SU-DHL-6 (cell line): Measurements from ENCODE around the gene AMZ2.

Experiments
- H2AFZ ChIP-seq: fragments of 200-600 bp; sonication (generic); 2 replicates; pipeline ENCODE4 v1.6.1; 2014; ENCODE audit warnings: low read depth, mild to moderate bottlenecking, moderate library complexity, mixed read lengths, antibody characterized with exemption, low read length; ENCODE audit not compliant: severe bottlenecking
- H3F3A ChIP-seq: fragments of 200-600 bp; shearing (Covaris generic); 2 replicates; pipeline ENCODE4 v1.6.0; 2016; ENCODE audit warnings: antibody characterized with exemption, mild to moderate bottlenecking; ENCODE audit not compliant: insufficient read depth
- H3K27ac ChIP-seq: fragments of 200-600 bp; sonication (generic); 2 replicates; pipeline ENCODE4 v1.5.1; 2016; ENCODE audit warnings: low read depth, mild to moderate bottlenecking, low read length, moderate library complexity, mixed read lengths
- H3K27me3 ChIP-seq: fragments of 200-600 bp; sonication (generic), shearing (Covaris generic); 2 replicates; pipeline ENCODE4 v1.6.0; 2014; ENCODE audit warnings: mild to moderate bottlenecking, low read length
- H3K36me3 ChIP-seq: fragments of 200-600 bp; sonication (generic); 2 replicates; pipeline ENCODE4 v1.6.1; 2014; ENCODE audit warnings: mild to moderate bottlenecking, low read length, mixed read lengths
- H3K4me2 ChIP-seq: fragments of 300-600, 200-600 bp; shearing (Covaris generic), sonication (generic); 2 replicates; pipeline ENCODE4 v1.6.0; 2014; ENCODE audit warnings: low read length, low read depth, mild to moderate bottlenecking; ENCODE audit not compliant: poor library complexity, severe bottlenecking
- H3K4me3 ChIP-seq: fragments of 200-600 bp; sonication (generic); 2 replicates; pipeline ENCODE4 v1.5.1; 2014; ENCODE audit warnings: antibody characterized with exemption, low read length, mild to moderate bottlenecking, mixed read lengths; ENCODE audit not compliant: insufficient read depth, poor library complexity, severe bottlenecking
- H3K79me2 ChIP-seq: fragments of 200-600 bp; sonication (generic); 2 replicates; pipeline ENCODE4 v1.6.1; 2014; ENCODE audit warnings: mild to moderate bottlenecking, low read length, moderate library complexity; ENCODE audit not compliant: insufficient read depth
- H3K9ac ChIP-seq: fragments of 200-600 bp; sonication (generic); 2 replicates; pipeline ENCODE4 v1.7.0; 2014; ENCODE audit warnings: mild to moderate bottlenecking, low read length
- H3K9me2 ChIP-seq: fragments of 200-600 bp; sonication (generic); replicated peaks from 2 replicates; pipeline ENCODE4 v1.6.1; 2014; ENCODE audit warnings: low read length; ENCODE audit not compliant: insufficient read depth
- H3K9me3 ChIP-seq: fragments of 200-600 bp; sonication (generic); 2 replicates; pipeline ENCODE4 v1.6.1; 2014; ENCODE audit warnings: low read length, mixed read lengths; ENCODE audit not compliant: insufficient read depth
- H4K20me1 ChIP-seq: fragments of 200-600 bp; sonication (generic); 2 replicates; pipeline ENCODE4 v1.6.1; 2014; ENCODE audit warnings: low read depth, mild to moderate bottlenecking, antibody characterized with exemption, low read length, moderate library complexity, mixed read lengths
- EZH2phosphoT487 ChIP-seq: fragments of 200-600 bp; sonication (generic), shearing (Covaris generic); conservative IDR thresholded peaks from 2 replicates; pipeline ENCODE4 v1.6.1; 2018; ENCODE audit warnings: mild to moderate bottlenecking, antibody characterized with exemption, low read length, moderate library complexity, mixed read lengths
- TF ChIP-seq, protein P1 (sequence below): fragments of 200-600 bp; sonication (generic); IDR thresholded peaks from one replicate; pipeline ENCODE4 v1.5.1; 2017; ENCODE audit warnings: antibody characterized with exemption, mild to moderate bottlenecking, low read length, moderate library complexity; ENCODE audit not compliant: insufficient read depth, poor library complexity, severe bottlenecking

Gene AMZ2, protein sequence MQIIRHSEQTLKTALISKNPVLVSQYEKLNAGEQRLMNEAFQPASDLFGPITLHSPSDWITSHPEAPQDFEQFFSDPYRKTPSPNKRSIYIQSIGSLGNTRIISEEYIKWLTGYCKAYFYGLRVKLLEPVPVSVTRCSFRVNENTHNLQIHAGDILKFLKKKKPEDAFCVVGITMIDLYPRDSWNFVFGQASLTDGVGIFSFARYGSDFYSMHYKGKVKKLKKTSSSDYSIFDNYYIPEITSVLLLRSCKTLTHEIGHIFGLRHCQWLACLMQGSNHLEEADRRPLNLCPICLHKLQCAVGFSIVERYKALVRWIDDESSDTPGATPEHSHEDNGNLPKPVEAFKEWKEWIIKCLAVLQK

DNA sequence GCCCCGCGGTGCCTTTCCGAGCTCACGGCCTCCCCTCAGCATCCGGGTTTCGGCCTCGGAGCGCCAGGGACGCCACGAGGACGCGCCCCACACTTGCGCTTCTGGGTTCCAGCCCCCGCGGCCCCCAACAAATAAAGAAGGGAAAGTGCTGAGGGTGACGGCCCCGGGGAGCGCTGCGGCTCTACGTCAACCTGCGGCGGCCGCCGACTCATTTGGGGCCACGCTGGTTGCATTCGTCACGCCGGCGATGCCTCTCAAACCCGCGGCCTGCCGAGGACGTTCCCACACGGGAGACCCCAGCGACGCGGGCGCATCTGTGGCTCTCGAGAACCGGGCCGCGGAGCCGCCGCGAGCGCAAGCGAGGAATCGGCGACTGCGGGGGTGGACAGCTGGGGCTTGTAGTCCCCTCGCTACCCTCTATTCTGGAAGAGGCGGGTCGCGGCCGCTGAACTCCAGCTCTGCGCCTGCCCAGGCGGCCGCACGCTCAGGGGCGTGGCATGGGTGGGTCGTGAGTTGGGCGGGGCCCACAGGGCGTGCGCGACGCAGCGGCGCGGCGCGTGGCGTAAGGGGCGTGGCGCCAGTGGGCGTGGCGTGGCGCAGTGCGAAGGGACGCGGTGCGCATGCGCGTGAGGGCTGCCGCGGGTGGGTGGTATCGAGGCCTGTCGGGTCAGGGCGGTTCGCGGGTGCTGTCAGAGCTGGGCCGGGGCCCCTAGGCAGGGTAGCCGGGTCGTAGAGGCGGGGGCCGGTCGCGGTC is at the start of gene AMZ2:
TSS of gene AMZ2 (plus strand) at position 599 of the 754 bp plus-strand sequence. CDS start 2,145 bp downstream, outside the sequence.
- peaks cover 43% of the 10 kb centered on the region for H3K79me2 ChIP-seq
- no peak within 1 kb of the TSS for H2AFZ ChIP-seq

DNA sequence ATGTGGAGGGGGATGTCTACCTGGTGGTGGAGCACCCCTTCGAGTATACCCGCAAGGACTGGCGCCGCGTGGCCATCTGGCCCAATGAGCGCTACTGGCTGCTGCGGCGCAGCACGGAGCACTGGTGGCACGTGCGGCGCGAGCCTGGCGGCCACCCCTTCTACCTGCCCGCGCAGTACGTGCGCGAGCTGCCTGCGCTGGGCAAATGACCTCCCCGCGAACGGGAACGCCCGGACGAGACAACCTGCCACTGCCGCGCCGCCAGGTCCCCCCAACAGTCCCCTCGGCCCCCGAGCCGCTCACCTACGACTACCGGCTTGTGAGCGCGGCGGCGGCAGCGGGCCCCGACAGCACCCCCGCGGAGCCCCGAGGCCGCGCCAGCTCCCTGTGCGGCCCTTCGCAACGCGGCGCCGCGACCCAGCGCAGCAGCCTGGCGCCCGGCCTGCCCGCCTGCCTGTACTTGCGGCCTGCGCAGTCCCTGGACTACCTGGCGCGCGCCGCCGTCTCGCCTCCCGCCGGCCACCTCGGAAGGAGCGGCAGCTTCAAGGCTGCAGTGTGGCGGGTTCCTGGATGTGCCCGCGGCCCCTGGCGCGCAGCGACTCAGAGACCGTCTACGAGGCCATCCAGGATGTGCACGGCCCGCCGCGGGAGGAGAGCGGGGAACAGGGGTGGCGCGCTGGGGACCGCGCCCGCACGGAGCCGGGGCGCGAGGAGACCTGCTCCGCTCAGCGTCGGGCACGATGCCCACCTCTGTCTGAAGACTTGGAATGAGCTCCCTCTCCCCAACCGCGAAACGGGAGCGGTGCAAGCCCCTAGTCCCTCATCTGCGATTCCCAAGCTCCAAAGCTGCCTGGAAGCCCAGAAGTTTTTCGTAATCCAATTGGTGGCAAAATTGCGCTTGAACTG is 48.7 kb upstream of the AMZ2 start:
- Histone ChIP-seq H3K4me3 (no peak overlapping the region), H3K9ac (no peak overlapping the region), H4K20me1 (no peaks in the 10 kb centered on the region)

More for the DNA sequence above, at the start of gene AMZ2:
- Histone ChIP-seq H3K4me2 (peak within 1 kb of the TSS; percentile 92), H3K9ac (peak within 1 kb of the TSS; percentile 97), H3K27ac (peak within 1 kb of the TSS; percentile 98), H3K9me2 (no peaks in the 10 kb centered on the region), H3F3A (peaks cover 68% of the 10 kb centered on the region), H4K20me1 (no peaks in the 10 kb centered on the region), H3K36me3 (0 out of 2 replicates have a peak, but pooled peaks cover 5% of the 10 kb centered on the region), H3K27me3 (no peaks in the 10 kb centered on the region), H3K4me3 (peak within 1 kb of the TSS; percentile 72), H3K9me3 (no peaks in the 10 kb centered on the region)
- TF ChIP-seq, protein P1, sequence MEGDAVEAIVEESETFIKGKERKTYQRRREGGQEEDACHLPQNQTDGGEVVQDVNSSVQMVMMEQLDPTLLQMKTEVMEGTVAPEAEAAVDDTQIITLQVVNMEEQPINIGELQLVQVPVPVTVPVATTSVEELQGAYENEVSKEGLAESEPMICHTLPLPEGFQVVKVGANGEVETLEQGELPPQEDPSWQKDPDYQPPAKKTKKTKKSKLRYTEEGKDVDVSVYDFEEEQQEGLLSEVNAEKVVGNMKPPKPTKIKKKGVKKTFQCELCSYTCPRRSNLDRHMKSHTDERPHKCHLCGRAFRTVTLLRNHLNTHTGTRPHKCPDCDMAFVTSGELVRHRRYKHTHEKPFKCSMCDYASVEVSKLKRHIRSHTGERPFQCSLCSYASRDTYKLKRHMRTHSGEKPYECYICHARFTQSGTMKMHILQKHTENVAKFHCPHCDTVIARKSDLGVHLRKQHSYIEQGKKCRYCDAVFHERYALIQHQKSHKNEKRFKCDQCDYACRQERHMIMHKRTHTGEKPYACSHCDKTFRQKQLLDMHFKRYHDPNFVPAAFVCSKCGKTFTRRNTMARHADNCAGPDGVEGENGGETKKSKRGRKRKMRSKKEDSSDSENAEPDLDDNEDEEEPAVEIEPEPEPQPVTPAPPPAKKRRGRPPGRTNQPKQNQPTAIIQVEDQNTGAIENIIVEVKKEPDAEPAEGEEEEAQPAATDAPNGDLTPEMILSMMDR = no peak
- TF ChIP-seq EZH2phosphoT487 = no peak

More for the DNA sequence above, 48.7 kb upstream of the AMZ2 start:
- H2AFZ ChIP-seq = no peak overlapping the region
- H3K27ac ChIP-seq = no peak overlapping the region
- peaks cover 29% of the 10 kb centered on the region for H3F3A ChIP-seq
- H3K9me3 ChIP-seq = no peaks in the 10 kb centered on the region
- no peak overlapping the region for H3K4me2 ChIP-seq
- H3K36me3 ChIP-seq = no peaks in the 10 kb centered on the region
- no peaks in the 10 kb centered on the region for H3K9me2 ChIP-seq
- TF ChIP-seq, protein P1 = no peak
- no peak for TF ChIP-seq EZH2phosphoT487
- H3K27me3 ChIP-seq = no peaks in the 10 kb centered on the region
- no peaks in the 10 kb centered on the region for H3K79me2 ChIP-seq
